ENCODE data around the gene SEC14L3. TPM values are rescaled to one million over a fixed set of nuclear protein-coding genes. Genes with fewer than 3 reads are reported as not detected.
"Not testable (repeated sequence)": the region's sequence is repeated elsewhere in the genome, so short reads cannot be mapped to it uniquely, and the experiment has no call there.

Gene SEC14L3
- total RNA-seq, 1 donor from 2014 or later: not detected

GRCh38 chr22:30485362-30485988 is 13.7 kb upstream of the SEC14L3 start:
- peak; percentile 51 for DNase-seq

DNA sequence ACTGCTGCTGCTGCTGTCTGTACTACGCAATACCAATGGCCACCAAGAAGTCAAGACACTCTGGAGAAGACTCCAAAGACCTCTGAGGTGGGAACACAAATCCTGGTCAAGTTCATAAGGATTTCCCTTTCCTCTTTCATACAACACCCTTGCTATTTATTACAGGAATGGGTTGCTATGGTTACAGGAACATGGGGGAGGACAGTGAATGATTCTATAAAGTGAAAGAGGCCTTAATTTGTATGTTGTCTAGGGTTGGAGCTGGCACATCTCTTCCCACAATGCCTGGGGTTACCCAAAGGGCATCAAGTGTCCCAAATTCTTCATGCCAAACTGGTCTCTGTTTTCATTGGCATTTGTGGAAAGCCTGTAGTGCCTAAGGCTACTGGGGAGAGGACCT is 11.4 kb upstream of the SEC14L3 start:
- DNase-seq: no peak

DNA sequence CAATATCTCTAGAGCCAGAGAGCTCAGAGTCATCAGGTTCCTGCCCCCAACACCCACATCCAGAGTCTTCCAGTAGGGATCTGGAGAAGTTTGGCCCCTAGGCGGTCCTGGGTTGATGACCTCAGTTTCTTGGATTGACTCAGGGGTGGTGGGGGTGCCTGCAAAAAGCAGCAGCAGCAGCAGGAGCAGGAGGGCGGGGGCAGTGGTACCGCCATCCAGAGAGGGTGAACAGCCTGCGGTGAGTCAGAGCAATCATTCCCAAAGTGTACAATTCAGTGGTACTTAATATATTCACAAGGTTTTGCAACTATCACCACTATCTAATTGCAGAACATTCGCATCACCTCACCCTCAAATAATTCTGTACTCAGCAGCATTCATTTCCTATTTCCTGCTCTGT is 9.9 kb upstream of the SEC14L3 start:
- no peak for DNase-seq

- no peak for DNase-seq
Measured at GRCh38 chr22:30479981-30480380, 8.2 kb upstream of the SEC14L3 start.

DNA sequence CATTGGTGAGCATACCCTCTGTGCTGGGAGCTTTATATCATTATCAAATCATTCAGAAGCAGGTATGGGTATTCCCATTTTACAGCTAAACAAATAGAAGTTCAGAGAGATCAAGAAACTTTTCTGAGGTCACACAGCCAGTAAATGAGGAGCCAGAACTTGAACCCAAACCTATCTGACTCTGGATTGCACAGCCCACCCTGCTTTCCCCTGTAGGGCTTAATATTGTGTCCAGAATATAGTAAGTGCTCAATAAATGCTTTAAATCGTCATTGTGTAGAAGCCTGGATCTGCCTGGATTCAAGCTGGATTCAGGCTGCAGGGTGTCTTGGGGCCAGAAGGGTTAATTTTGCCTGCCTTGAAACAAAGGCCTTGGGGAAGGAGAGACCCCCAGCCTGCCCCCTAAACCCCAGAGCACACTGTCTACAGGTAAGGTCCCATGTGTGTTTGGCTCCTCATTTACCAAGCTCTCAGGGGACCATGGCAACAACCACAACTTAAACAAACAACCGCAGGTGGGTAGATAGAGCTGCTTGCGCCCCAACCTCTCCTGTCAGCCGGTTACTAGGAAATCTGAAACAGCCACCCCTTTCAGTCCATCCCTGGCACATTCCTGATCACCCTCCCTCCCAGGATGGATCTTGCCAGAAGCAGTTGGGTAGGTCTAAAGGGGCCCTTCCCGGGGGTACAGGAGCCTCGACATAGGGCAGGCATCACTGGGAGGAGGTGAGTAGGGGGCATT is 3.0 kb upstream of the SEC14L3 start:
- DNase-seq: peak; percentile 34

DNA sequence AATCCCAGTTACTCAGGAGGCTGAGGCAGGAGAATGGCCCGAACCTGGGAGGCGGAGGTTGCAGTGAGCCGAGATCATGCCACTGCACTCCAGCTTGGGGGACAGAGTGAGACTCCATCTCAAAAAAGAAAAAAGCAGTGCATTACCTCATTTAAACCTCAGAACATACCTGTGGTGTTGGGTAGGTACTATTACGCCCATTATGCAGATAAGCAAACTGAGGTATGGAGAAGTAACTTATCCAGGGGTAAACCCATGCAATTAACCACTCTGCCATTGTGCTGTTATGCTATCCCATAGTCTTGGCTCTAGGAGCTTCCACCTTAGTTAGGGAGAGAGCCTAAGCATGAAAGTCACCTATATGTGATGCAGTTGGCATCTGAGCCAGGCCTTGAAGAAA is 2.3 kb upstream of the SEC14L3 start:
- no peak for DNase-seq

- DNase-seq: no peak
Measured at GRCh38 chr22:30472994-30473720, 1.3 kb upstream of the SEC14L3 start.

GRCh38 chr22:30470655-30471054 is 1.2 kb downstream of the SEC14L3 start:
- DNase-seq: no peak

- no peak for DNase-seq
Measured at GRCh38 chr22:30469165-30469564, 2.7 kb downstream of the SEC14L3 start.

DNA sequence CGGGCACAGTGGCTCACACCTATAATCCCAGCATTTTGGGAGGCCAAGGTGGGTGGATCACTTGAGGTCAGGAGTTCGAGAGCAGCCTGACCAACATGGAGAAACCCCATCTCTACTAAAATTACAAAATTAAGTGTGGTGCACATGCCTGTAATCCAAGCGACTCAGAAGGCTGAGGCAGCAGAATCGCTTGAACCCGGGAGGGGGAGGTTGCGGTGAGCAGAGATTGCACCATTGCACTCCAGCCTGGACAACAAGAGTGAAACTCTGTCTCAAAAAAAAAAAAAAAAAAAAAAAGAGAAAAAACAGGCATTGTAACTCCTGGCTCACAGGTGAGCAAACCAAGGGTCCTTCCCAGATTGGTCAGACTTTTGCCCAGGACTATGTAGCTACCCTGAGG is 11.3 kb downstream of the SEC14L3 start:
- DNase-seq: not testable (repeated sequence)

DNA sequence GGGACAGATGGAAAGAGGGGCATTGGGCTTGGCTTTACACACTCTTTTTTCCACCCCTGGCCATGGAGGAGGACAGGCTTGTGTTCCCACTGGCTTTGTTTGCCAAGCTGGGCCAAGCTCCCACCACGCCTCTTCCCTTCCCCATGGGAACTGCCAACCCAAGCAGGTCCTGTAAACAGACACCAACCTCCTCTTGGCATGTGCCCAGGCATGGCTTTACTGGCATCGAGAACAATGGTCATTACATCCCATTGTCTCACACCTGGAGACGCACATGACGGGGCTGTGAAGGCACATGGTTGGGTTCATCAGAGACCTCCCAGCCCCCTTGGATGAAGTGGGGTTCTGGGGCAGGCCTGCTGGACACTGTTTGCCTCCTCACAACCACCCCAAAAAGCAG is 11.7 kb downstream of the SEC14L3 start:
- no peak for DNase-seq

DNA sequence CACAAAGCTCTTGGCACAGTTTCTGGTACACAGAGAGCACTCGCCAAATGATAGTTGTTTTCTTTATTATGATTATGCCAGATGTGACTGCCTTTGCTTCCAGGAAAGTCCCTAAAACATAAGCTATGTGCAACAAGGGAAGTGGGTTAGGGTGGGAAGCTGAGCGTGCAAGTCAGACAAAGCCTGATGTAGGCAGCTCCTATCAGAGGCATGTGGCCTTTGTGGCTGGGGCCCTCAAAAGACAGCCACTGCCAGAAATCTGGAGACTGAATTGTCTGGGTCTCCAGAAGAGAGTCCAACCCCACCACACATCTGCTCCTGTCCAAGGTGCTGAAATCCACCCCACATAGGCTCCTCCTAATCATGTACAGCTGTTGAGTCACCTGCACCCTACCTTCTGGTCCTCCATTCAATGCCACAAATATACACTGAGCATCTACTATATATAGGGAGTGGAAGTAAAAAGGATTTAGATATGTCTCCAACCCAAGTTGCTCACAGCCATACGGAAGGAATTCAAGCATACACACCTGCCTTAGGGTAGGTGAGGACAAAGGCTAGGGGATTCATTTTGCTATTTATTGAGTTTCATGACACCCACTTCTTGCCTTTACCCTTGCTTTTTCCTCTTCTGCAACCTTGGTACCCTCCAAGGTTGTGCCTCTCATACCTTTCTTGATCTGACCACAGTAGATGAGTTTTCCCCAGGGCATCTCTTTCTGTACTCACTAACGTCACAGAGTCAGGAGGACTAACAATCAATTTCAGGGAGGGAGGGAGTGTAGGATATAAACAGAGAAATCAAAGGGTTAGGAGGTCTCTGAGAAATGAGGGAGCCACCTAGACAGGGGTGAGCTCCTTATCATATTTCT is 12.4 kb downstream of the SEC14L3 start:
- peak; percentile 38 for DNase-seq

DNA sequence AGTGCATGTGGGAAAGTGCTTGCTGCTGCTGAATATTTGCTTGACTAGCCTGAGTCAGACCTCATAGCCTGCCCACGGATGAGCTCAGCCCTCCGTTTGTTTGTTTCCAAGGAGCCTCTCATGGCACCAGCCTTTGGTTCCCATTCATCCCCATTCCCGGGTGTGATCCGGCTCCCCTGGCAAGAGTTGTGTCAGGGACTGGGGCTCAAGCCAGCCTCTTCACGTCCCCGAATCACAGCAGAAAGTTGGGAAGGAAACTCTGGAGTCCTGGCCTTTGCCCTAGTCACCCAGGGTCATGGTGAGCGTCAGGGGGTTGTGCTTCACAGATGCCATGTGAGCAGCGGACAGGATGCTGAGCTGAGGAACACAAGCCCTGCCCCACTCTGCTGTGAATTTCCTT is 13.8 kb downstream of the SEC14L3 start:
- no peak for DNase-seq

DNA sequence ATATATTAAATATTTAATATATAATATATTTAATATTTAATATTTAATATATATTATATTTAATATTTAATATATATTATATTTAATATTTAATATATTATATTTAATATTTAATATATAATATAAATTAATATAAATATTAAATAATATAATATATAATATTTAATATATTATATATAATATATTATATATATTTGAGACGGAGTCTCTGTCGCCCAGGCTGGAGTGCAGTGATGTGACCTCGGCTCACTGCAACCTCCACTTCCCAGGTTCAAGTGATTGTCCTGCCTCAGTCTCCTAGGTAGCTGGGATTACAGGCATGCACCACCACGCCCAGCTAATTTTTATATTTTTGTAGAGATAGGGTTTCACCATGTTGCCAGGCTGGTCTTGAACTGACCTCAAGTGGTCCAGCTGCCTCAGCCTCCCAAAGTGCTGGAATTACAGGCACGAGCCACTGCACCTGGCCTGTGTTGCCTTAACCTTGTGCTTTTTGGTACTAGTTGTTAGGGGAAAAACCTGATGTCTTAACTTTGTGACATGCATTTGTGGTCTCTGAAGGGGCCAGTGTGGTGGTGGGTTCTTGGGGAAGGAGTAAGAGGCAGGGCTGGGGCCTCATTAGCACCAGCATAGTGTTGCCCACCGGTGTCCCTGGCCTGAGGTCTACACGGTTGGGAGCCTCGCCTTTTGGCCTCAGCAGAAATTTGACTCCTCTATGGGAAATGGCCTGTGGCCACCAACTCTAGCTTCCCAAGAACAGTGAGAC is 16.6 kb downstream of the SEC14L3 start:
- DNase-seq: no peak

DNA sequence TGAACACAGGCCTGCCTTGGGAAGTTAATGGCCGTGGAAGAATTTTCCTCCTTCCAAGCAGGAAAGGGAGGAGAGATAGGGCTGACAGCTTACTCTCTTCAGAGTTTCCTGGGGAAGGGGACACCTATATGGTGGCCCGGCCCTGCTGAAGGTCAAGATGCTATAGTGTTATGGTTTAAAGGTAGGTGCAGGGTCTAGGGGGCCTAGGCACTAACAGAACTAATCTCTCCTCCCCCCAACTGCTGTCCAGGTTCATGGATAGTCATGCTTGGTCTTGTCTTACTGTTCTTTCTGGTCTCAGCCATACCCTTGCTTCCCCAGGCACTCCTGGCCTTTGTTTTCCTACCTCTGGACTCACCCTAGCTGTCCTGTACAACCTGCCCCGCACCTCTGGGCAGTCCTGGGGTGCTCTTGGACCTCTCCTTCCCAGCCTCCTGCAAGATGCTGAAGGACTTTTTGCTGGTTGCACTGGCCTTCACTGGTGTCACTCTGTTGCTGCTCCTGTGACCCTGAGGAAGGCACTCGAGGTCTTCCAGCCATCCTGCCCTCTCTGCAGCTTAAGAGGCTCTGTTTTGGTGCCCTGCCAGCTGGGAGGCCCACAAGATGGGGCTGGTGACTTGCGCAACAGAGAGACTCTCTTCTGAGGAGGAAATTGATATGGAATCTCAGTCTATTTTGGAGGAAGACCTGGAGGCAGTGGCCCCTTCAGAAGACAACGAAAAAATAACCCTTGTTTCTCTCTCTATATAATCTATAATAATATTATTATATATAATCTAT is 17.9 kb downstream of the SEC14L3 start:
- peak; percentile 38 for DNase-seq

DNA sequence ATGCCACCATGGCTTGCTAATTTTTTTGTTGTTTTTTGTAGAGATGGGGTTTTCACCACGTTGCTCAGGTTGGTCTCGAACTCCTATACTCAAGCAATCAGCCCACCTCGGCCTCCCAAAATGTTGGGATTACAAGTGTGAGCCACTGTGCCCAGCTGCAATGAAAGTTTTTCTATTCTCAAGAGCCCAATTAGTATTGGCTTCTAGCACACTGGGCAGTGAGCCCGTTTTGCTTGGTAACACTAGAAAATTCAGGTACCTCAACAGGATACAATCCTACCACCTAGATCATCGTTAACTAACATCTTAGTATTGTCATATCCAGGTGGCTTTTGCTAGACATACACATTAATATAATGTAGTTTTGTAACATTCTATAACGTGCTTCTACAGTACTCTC is 19.0 kb downstream of the SEC14L3 start:
- DNase-seq: no peak

DNA sequence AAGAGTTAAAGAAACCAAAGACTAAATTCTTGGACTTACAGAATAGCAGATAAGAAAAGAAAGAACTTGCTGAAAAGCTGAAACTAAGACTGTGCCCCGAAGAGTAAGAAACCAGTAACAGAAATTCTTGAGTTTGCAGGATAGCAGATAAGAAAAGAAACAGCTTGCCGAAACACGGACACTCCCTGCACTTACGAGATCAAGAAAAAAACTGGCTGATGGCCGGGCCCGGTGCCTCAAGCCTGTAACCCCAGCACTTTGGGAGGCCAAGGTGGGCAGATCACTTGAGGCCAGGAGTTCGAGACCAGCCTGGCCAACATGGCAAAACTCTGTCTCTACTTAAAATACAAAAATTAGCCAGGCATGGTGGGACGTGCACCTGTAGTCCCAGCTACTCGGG is 20.3 kb downstream of the SEC14L3 start:
- DNase-seq: not testable (repeated sequence)

DNA sequence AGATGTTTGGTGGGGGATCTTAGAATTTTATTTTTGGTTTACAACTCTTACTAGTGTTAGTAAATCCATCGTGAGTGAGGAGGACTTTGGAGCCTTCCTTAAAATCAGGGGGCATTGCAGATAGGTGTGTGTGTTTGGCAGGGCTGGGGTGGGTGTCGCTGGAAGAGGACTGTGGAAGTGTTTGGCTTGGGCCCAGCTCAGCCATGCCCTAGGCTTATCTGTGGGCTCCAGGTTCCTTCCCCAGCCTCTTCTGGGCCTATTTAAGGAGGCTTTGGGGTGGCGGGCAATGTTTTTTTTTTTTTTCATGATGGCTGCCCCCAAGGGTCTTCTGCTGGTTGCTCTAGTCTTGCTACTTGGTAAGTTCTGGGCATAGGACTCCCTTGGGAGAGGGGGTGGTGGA is 24.2 kb downstream of the SEC14L3 start:
- DNase-seq: no peak

DNA sequence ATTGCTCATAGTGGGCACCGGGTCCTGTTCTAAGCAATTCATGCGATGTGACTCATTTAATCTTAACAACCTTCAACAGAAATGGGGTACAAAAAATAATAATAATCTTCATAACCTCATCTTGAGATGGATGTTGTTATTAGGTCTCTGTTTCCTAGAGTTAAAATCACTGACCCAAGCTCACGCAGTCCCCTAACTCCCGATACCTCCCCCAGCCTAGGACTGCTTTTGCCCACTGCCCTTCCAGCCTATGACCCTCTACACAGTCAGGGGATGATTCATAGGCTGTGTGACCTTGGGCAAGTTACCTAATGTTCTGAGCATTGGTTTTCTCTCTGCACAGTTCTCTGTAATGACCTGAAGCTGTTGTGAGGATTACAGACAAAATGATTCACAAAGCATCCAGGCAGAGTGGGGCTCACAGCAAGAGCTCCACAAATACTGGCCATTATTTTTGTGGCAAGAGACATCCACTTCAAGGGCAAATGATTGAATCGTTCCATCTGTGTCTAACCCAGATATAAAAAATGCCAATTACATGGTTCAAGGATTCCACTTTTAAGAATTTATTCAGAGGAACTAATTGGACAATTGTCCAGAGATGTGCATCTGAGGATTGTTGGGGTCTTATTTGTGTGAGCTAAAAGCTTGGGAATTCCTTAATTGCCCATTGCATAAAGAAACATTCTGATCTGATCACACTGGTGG is 26.2 kb downstream of the SEC14L3 start:
- DNase-seq: no peak
